ENCODE results near the gene TTC8. TPM values are rescaled to one million over a fixed set of nuclear protein-coding genes. Genes with fewer than 3 reads are reported as not detected.

Gene TTC8
- total and polyA plus RNA-seq, 2 donors (not counting 1 experiment from before 2014, with no cell fraction given), result 31.2 to 44.2 TPM

DNA sequence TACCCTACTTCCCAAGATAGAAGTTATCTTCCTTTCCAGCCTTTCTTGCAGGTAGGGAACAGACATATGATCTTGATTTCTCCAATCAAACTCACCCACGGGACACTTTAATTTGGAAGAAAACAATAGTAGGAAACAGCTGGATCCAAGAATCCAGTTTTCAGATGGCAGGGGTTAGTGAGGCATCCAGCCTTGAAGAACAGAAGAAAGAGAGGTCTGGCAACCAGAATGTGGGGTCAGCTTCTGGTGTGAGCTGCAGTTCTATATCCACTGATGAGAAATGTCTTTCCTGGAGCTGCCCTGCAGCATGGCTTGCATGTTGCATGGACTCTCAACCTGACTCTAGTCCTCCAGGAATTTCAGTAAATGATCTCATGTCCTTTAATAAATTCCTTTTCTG lies 83.8 kb downstream of the TTC8 start:
- Histone ChIP-seq H3K36me3 (ENCODE audit: control insufficient read depth, insufficient read depth, low read length) (no peaks in the 10 kb centered on the region), H3K27me3 (ENCODE audit: control insufficient read depth, insufficient read depth, low read length) (no peaks in the 10 kb centered on the region), H4K20me1 (ENCODE audit: control insufficient read depth, extremely low read depth, insufficient read depth, low read length) (no peaks in the 10 kb centered on the region), H3K4me3 (replicated peaks in 1 of 4; ENCODE audit: control extremely low read depth in 1 of 4, insufficient read depth in 1 of 4, low read depth in 3 of 4, low read length in 4 of 4) (no peak overlapping the region), H3K4me2 (ENCODE audit: extremely low read depth, insufficient read depth, low read length) (no peak overlapping the region), H3K9me3 (ENCODE audit: control insufficient read depth, insufficient read depth, low read depth, low read length) (no peaks in the 10 kb centered on the region), H3K27ac (ENCODE audit: insufficient read depth, low read length) (no peak overlapping the region), H3K79me2 (ENCODE audit: control insufficient read depth, insufficient read depth, low read length) (no peaks in the 10 kb centered on the region), H3K4me1 (ENCODE audit: control insufficient read depth, extremely low read depth, insufficient read depth, low read length) (no peaks in the 10 kb centered on the region), H2AFZ (ENCODE audit: low read length) (no peak overlapping the region), H3K9ac (ENCODE audit: insufficient read depth, low read length) (no peak overlapping the region)
- no peak for DNase-seq (ENCODE audit: low read depth in 2 of 2)
- TF ChIP-seq EZH2 (IDR thresholded peaks at IDR 0.05; ENCODE audit: low read length, missing control alignments), result no peak
- TF ChIP-seq, protein P1, sequence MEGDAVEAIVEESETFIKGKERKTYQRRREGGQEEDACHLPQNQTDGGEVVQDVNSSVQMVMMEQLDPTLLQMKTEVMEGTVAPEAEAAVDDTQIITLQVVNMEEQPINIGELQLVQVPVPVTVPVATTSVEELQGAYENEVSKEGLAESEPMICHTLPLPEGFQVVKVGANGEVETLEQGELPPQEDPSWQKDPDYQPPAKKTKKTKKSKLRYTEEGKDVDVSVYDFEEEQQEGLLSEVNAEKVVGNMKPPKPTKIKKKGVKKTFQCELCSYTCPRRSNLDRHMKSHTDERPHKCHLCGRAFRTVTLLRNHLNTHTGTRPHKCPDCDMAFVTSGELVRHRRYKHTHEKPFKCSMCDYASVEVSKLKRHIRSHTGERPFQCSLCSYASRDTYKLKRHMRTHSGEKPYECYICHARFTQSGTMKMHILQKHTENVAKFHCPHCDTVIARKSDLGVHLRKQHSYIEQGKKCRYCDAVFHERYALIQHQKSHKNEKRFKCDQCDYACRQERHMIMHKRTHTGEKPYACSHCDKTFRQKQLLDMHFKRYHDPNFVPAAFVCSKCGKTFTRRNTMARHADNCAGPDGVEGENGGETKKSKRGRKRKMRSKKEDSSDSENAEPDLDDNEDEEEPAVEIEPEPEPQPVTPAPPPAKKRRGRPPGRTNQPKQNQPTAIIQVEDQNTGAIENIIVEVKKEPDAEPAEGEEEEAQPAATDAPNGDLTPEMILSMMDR (conservative IDR thresholded peaks at IDR 0.05 in 1 of 2, IDR thresholded peaks at IDR 0.05 in 1 of 2; ENCODE audit: low read depth in 1 of 2, low read length in 2 of 2), result no peak

DNA sequence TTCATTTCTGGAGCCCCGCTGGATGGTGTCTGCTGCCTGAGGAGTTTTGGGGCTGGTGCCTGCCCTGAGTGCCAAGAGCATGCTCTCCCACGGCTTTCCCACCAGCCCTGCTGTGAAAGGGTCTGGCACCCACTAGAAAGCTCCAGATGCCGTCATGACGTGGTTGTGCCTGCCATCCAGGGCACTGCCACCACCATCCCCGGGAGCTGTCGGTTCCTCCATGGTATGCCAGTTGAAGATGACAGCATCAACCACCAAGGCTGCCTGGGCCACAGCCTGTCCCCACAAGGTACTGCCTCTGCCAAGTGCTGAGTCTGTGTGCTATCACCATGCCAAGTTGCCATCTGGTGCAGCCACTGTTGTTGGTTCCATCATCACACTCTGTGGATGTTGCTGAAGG lies 85.9 kb downstream of the TTC8 start:
- Histone ChIP-seq H4K20me1 (ENCODE audit: control insufficient read depth, extremely low read depth, insufficient read depth, low read length) (no peaks in the 10 kb centered on the region), H3K79me2 (ENCODE audit: control insufficient read depth, insufficient read depth, low read length) (no peaks in the 10 kb centered on the region), H2AFZ (ENCODE audit: low read length) (no peak overlapping the region), H3K4me1 (ENCODE audit: control insufficient read depth, extremely low read depth, insufficient read depth, low read length) (no peaks in the 10 kb centered on the region), H3K9me3 (ENCODE audit: control insufficient read depth, insufficient read depth, low read depth, low read length) (no peaks in the 10 kb centered on the region), H3K27me3 (ENCODE audit: control insufficient read depth, insufficient read depth, low read length) (no peaks in the 10 kb centered on the region), H3K4me3 (replicated peaks in 1 of 4; ENCODE audit: control extremely low read depth in 1 of 4, insufficient read depth in 1 of 4, low read depth in 3 of 4, low read length in 4 of 4) (no peak overlapping the region), H3K9ac (ENCODE audit: insufficient read depth, low read length) (no peak overlapping the region), H3K4me2 (ENCODE audit: extremely low read depth, insufficient read depth, low read length) (no peak overlapping the region), H3K36me3 (ENCODE audit: control insufficient read depth, insufficient read depth, low read length) (no peaks in the 10 kb centered on the region), H3K27ac (ENCODE audit: insufficient read depth, low read length) (no peak overlapping the region)
- DNase-seq (ENCODE audit: low read depth in 2 of 2), result no peak
- TF ChIP-seq EZH2 (IDR thresholded peaks at IDR 0.05; ENCODE audit: low read length, missing control alignments), result no peak
- TF ChIP-seq, protein P1 (conservative IDR thresholded peaks at IDR 0.05 in 1 of 2, IDR thresholded peaks at IDR 0.05 in 1 of 2; ENCODE audit: low read depth in 1 of 2, low read length in 2 of 2), result no peak

DNA sequence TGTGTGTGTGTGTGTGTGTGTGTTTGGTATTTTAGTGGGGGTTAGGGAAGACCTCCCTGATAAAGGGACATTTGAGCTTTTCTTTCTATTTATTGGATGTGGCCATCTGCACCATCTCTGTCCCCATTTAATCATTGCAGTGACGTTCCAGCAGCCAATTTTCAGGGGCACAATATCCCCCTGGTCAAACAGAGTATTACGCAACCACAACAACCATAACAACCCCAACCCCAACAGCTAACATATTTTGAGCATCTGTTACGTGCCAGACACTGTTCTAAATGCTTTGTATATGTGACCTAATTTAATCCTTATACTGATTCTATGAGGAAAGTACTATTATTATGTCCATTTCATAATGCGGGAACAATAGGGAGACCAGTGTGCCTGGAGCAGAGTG lies 87.4 kb downstream of the TTC8 start:
- Histone ChIP-seq H3K4me3 (replicated peaks in 1 of 4; ENCODE audit: control extremely low read depth in 1 of 4, insufficient read depth in 1 of 4, low read depth in 3 of 4, low read length in 4 of 4) (no peak overlapping the region), H3K79me2 (ENCODE audit: control insufficient read depth, insufficient read depth, low read length) (no peaks in the 10 kb centered on the region), H3K9ac (ENCODE audit: insufficient read depth, low read length) (no peak overlapping the region), H4K20me1 (ENCODE audit: control insufficient read depth, extremely low read depth, insufficient read depth, low read length) (no peaks in the 10 kb centered on the region), H3K9me3 (ENCODE audit: control insufficient read depth, insufficient read depth, low read depth, low read length) (no peaks in the 10 kb centered on the region), H3K4me1 (ENCODE audit: control insufficient read depth, extremely low read depth, insufficient read depth, low read length) (no peaks in the 10 kb centered on the region), H2AFZ (ENCODE audit: low read length) (no peak overlapping the region), H3K36me3 (ENCODE audit: control insufficient read depth, insufficient read depth, low read length) (no peaks in the 10 kb centered on the region), H3K27me3 (ENCODE audit: control insufficient read depth, insufficient read depth, low read length) (no peaks in the 10 kb centered on the region), H3K27ac (ENCODE audit: insufficient read depth, low read length) (no peak overlapping the region), H3K4me2 (ENCODE audit: extremely low read depth, insufficient read depth, low read length) (no peak overlapping the region)
- TF ChIP-seq, protein P1 (conservative IDR thresholded peaks at IDR 0.05 in 1 of 2, IDR thresholded peaks at IDR 0.05 in 1 of 2; ENCODE audit: low read depth in 1 of 2, low read length in 2 of 2), result no peak
- TF ChIP-seq EZH2 (IDR thresholded peaks at IDR 0.05; ENCODE audit: low read length, missing control alignments), result no peak
- DNase-seq (ENCODE audit: low read depth in 2 of 2), result no peak
